NCI-H460 (cell line): Measurements from ENCODE around the gene RASGRF2. TPM values are rescaled to one million over a fixed set of nuclear protein-coding genes. Genes with fewer than 3 reads are reported as not detected.
"Not testable (repeated sequence)": the region's sequence is repeated elsewhere in the genome, so short reads cannot be mapped to it uniquely, and the experiment has no call there.

ENCODE experiments used
- DNase-seq: peaks from one replicate; pipeline ENCODE4 v3.0.0-alpha.2; 2016; ENCODE audit warnings: low read depth; ENCODE audit errors: extremely low read depth
- total RNA-seq: library from RNA; depleted of rRNA; stranded (reverse); fragments of >200 nt; shearing (Covaris generic); gene quantifications from 2 replicates; pipeline ENCODE4 v1.2.3, GENCODE V29; 2014

RASGRF2 gene
- total RNA-seq, 1 experiment from 2014 or later: 0.37 TPM

DNA sequence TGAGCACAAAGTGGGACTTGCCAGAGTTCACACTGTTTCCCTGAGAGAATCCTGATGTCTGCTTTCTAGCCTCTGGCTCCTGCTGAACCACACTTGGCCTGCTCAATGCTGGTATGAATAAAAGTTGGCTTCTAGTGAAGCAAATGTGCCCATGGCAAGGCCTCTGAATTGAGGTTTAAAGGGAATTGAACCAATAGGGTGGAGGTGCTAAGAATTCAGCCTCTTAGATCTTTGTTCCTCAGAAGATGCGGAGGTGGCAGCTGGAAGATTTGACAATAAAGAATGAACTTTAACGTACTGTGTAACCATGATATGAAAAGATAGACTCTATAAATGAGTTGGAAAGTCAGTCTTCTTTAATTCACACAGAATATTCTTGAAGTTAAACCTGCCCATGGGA lies 57.2 kb downstream of the RASGRF2 start:
- no peak for DNase-seq

DNA sequence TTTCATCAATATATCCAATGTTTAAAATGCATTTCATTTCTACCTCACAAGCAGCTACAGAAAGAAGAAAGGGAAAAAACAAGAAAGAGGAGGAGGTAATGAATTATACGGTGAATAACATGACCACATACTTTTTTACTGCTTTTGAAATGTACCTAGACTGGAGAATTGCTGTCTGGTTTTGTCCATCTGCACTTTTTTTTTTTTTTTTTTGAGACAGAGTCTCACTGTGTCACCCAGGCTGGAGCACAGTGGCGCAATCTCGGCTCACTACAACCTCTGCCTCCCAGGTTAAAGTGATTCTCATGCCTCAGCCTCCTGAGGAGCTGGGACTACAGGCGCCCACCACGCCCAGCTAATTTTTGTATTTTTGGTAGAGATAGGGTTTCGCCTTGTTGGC lies 58.4 kb downstream of the RASGRF2 start:
- not testable (repeated sequence) for DNase-seq

DNA sequence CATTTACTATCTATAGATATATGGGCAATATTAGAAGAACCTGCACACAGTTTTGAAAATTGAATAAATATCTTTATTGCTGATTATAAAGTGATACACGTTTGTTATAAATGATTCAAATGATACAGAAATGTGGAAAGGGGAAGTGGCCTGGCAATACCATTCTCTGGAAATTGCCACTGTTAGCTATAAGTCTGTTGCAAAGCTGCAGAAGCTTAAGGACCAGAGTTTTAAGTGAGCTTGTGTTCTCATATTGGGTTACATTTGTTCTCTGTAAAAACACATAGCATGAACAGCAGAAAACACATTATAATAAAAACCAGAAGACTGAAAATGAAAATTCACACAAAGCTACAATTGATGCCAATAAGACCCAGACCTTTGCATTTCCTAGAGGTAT lies 59.6 kb downstream of the RASGRF2 start:
- DNase-seq: no peak

DNA sequence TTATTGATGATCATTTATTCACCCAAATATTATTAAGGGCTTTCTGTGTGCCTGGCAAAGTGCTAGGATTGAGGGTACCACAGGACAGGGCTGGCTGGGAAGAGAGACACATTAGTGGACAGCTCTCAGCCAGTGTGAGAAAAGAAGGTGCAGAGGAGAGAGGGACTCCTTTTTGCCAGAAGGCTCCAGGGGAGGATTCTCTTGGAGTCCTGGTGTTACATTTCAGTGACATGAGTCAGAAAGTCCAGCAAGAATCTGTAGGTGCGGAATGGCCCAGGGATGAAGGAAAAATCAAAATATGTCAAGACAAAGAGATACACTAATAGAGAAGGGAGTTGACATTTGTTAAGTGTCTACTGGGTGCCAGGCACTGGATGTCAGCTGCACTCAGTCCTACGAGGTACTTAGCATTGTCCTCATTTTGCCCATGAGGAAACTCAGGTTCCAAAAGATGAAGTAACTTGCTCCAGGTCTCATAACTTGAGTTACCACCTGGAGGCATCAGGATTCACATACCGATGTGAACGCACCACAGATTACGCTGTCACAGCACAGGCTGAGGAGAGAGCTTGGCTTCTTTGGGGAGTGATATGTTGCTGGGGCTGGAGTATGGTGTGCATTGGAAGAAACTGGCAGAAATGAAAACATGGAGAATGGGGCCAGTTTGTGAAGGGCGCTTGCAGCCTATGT lies 60.5 kb downstream of the RASGRF2 start:
- DNase-seq: peak; percentile 33

DNA sequence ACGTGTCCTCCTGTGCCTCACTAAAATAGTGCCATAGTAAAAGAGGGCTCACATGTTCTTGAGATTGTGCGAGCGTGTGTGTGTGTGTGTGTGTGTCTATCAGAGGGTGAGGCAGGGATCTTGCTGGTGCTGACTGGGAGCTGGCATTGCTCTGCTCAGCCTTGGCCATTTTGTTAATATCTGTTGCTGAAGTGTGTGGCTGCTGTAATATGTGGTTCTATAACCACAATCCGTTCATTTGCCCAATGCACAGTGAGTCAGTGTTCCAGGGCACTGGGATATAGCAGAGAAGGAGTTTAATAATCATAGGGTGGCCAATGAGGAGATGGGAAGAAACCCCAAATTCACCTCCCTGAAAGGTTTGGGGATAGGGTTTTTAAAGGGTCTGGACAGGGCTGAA lies 61.3 kb downstream of the RASGRF2 start:
- DNase-seq: no peak

DNA sequence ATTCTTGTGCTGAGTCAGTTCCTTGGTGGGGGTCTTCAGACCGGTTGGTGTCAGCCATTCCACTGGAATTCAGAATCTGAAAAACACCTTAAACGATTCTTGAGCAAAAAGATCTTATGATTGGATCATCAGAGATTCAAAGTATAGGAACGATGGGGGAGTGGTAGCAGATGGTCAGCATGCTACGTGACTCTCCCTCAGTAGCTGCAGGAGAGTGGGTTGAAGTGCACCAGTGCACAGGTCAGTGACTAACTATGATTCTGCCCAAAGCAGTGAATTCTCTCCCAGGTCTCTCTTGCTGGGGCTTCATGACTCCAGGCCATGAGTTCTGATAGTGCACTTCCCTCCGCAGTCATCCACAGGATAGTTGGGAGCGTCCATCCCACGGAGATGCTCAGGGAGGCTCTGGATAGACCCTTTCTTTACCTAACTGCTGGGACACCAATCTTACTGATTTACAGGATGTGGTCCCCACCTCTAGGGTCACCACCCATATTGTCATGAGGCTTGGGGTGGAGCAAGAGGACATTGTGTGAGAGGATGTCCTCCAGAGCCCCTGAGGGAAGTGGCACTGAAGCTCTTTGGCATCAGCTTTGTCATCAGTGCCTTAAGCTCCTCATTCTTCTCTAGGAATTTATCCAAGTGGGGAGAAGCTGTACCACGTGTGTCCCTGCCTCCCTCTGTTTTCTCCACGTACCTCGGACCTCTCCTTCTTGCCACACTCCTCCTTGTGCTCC lies 62.0 kb downstream of the RASGRF2 start:
- no peak for DNase-seq

DNA sequence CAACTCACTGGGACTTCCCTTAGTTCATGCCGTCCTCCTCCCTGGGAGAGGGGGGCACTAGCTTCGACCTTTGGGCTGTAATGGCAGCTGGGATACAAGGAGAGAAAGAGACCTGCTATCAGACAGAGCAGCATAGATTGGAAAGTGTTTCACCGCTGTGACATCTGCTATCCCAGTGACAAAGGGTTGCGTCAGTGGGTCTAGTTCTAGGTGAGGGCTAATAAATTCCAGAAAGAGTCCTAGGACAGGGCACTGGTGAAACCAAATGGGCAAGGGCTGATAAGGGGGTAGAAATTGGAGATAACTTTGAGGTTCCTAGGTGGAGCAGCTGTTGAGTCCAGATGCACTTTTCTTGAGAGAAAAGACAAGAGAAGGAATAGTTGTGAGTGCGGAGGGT lies 62.5 kb downstream of the RASGRF2 start:
- DNase-seq: no peak

DNA sequence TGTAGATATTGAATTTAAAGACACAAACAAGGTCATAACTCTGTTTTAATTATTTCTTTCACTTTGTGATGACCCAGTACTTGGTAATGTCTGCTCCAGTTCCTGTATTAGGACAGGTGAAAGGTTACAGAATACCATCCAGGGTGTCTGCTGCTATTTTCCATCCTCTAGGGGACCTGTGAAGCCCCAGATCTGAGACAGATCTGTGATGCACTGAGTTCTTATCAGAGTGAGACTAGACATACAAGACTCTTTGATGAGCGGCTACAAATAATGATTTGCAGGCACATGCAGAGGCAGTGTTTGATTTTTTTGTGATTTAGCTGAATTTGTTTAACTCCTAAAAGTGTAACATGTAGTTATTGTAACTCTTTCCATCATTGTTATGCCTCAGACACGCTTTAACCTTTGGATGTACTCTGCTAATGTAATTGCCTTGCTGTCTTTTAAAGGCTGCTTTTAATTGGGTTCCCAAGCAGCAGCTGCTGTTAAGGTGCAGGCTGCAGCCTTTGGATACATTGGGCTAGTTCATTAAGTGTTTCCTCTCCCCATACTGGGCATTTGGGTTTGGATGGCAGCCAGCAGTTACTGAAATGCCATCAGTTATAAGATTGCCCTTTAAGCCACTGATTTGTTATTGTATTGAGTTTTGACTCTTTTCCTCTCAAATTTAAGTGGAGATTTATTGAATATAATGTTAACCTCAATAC lies 63.3 kb downstream of the RASGRF2 start:
- no peak for DNase-seq

DNA sequence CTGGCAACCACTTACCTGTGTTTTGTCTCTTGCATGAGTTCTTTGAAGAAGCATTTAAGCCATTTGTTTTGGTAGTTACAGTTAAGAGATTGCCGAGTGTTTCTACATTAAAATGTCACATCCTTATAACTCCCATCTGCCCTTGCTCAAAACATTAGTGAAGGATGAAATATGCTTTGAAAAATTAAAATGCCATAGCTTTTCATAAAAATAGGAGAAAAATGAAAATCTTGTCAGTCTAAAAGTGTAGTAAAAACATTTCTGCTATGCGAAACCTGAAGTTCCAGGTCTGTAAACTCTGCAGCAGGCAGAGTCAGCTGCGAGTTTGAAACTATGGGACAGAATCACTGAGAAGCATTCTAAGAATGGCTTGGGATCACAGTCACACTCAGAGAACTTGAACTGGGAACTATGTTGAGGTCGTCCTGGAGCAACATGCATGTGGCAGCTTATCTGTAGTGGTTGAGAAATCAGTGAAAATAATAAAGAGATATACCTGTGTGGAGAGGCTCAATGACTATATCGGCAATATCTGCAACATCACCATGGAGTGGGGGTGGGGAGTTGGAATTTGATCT lies 67.4 kb downstream of the RASGRF2 start:
- DNase-seq: no peak

DNA sequence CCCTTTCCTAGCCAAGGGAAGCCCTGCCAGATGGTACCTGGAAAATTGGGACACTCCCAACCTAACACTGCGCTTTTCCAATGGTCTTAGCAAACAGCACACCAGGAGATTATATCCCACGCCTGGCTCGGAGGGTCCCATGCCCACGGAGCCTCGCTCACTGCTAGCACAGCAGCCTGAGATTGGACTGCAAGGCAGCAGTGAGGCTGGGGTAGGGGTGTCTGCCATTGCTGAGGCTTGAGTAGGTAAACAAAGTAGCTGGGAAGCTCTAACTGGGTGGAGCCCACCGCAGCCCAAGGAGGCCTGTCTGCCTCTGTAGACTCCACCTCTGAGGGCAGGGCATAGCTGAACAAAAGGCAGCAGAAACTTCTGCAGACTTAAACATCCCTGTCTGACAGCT lies 68.7 kb downstream of the RASGRF2 start:
- not testable (repeated sequence) for DNase-seq

DNA sequence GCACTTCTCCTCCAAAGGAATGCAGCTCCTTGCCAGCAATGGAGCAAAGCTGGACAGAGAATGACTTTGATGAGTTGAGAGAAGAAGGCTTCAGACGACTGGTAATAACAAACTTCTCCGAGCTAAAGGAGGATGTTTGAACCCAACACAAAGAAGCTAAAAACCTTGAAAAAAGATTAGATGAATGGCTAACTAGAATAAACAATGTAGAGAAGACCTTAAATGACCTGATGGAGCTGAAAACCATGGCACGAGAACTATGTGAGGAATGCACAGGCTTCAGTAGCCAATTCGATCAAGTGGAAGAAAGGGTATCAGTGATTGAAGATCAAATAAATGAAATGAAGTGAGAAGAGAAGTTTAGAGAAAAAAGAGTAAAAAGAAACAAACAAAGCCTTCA lies 69.6 kb downstream of the RASGRF2 start:
- DNase-seq: not testable (repeated sequence)

DNA sequence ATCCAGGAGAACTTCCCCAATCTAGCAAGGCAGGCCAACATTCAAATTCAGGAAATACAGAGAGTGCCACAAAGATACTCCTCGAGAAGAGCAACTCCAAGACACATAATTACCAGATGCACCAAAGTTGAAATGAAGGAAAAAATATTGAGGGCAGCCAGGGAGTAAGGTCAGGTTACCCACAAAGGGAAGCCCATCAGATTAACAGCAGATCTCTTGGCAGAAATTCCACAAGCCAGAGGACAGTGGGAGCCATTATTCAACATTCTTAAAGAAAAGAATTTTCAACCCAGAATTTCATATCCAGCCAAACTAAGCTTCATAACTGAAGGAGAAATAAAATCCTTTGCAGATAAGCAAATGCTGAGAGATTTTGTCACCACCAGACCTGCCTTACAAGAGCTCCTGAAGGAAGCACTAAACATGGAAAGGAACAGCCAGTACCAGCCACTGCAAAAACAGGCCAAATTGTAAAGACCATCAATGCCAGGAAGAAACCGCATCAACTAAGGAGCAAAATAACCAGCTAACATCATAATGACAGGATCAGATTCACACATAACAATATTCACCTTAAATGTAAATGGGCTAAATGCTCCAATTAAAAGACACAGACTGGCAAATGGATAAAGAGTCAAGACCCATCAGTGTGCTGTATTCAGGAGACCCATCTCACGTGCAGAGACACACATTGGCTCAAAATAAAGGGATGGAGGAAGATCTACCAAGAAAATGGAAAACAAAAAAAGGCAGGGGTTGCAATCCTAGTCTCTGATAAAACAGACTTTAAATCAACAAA lies 70.3 kb downstream of the RASGRF2 start:
- not testable (repeated sequence) for DNase-seq

DNA sequence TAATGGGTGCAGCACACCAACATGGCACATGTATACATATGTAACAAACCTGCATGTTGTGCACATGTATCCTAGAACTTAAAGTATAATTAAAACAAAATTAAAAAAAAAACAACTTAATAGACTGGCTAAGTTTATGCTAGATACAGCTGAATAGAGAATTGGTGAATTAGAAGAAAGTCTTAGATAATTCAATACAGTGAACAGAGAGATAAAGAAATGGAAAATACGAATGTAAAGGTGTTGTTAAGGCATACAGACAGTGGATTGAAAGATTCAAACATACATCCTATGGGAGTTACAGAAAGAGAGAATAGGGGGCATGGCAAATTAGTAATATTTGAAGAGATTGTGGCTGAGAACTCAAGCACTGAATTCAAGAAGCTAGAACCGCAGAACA lies 75.4 kb downstream of the RASGRF2 start:
- no peak for DNase-seq

DNA sequence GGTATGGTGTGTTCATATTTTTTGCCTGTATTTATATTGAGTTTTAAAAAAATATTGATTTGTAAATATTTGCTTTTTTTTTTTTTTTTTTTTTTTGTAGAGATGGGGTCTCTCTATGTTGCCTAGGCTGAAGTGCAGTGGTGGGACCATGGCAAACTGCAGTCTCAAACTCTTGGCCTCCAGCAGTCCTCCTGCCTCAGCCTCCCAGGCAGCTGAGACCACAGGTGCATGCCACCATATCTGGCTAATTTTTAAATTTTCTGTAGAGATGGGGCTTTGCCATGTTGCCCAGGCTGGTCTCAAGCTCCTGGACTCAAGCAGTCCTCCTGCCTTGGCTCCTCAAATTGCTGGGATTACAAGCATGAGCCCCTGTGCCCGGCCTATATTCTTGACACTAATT lies 78.3 kb downstream of the RASGRF2 start:
- no peak for DNase-seq

DNA sequence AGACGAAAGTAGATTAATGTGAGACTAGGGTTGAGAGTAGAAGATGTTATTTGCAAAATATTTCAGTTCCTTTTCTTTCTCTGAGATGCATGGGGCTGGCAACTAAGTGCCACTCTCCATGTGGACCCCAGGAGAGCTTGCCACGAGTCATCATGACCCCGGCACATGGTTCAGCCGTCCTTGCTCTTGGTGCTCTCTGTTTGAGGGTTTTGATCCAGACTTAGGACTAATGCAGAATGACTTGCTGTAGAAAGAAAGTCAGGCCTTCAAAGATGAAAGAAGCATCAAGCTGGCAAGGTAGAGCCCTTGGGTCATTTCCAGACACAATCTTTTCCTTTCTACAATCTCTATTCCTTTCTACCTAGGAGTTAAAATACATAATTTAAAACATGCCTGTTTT lies 84.7 kb downstream of the RASGRF2 start:
- DNase-seq: no peak

DNA sequence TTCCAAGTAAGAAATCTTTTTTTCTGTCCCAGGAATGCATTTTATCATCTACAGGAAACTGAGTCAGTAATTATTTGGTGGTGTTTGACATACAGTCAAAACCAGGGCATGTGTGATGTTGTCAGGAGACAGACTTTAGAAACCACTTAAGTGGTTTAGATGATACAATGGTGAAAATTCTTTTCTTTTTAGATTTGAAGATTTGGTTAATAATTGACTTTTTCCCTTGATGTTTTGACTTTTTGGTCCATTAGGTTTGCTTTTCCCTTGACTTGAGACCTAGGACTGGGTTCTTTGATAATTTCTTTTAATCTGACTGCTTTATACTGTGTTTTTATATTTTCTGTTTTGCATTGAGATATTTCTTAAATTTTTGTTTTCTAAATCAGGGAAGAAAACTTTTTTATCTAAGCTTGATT lies 85.2 kb downstream of the RASGRF2 start:
- DNase-seq: no peak

DNA sequence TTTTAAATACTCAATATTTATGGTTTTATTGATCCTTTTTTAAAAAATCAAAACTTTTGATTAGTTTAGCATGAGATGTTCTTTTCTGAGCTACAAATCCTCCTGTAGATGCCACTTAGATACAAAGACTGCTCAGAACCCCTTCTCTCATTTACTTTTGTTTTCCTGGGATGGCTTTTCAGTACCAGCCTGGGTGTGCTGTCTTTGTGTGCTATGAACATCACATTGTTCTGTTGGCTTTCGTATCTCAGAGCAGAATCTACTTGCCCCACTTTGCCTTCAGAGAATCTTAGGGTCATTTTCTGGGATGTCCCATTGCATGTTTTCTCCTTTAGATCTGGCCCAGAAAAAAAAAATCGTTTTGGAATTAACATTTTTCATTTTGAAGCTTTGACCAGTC lies 85.9 kb downstream of the RASGRF2 start:
- no peak for DNase-seq

DNA sequence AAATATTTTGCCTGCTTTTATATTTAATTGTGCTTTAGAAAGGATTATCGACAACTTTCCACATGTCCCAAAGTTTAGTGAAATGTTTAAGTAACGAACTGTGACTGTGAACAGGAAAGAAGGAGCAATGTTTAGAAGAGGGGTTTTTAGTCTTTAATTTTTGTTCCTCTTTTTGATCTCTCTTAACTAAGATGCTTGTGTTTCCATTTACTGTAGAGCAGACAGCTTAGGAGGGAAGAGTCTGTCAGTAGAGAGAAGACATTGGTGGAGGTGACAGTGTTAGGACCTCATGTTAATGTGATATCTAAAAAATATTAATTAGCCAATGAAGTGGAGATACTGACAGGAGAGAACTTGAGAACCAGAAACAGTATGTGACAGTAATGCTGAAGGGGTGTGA lies 92.2 kb downstream of the RASGRF2 start:
- no peak for DNase-seq

DNA sequence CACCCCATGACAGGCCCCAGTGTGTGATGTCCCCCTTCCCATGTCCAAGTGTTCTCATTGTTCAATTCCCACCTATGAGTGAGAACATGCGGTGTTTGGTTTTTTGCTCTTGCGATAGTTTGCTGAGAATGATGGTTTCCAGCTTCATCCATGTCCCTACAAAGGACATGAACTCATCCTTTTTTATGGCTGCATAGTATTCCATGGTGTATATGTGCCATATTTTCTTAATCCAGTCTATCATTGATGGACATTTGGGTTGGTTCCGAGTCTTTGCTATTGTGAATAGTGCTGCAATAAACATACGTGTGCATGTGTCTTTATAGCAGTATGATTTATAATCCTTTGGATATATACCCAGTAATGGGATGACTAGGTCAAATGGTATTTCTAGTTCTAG lies 93.1 kb downstream of the RASGRF2 start:
- not testable (repeated sequence) for DNase-seq

DNA sequence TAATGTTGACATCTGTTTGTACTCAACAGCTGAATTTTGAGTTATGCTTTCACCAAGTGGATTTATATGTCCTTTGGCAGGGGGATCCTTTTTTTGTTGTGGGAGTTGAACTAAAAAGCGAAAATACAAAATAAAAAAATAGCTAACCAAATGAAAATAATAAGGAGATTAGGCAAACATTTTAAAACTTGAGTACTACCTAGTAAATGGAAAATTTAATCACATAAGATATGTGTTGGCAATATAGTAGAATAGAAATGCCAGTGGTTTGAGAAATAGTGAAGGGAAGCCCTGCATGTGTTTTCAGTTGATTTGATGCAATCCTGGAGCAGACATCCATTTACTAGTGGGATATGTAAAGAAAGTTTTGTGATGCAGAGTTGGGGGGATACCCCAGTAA lies 98.0 kb downstream of the RASGRF2 start:
- no peak for DNase-seq

DNA sequence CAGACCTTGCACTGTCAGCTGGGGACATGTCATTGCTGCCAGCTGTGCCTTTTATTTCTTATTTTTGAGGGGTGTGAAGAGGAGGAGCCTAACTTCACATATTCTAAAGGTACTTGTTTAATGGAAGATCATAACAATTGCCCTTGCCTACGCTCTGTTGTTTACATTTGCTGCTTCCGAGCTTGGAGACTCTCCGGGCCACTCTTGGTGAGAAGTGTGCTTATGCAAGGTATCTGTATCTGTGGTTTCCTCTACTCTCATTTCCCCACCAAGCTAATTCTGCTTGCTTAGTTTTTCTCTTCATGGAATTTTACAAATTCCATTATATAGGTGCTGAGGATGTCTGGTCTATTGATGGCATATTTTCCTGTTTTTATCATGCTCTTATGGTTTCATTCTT lies 105.3 kb downstream of the RASGRF2 start:
- no peak for DNase-seq
